ENCODE measurements around the gene TBC1D7. TPM values are rescaled to one million over a fixed set of nuclear protein-coding genes. Genes with fewer than 3 reads are reported as not detected.

The TBC1D7 gene
- total and polyA plus RNA-seq, 2 donors, result 10.9 to 20.6 TPM

- Histone ChIP-seq H3K4me1 (ENCODE audit: insufficient read depth) (no peaks in the 10 kb centered on the region), H3K36me3 (ENCODE audit: insufficient read depth) (no peaks in the 10 kb centered on the region), H3K4me3 (ENCODE audit: low read depth, low read length) (no peak overlapping the region), H3K27ac (ENCODE audit: low read depth) (no peak overlapping the region)
- DNase-seq (ENCODE audit: extremely low spot score), result no peak
- 90% methylated on average over 7 of the region's 7 CpGs for WGBS
Measured at GRCh38 chr6:13287104-13287503, 41.2 kb downstream of the TBC1D7 start.

GRCh38 chr6:13286181-13286580, 42.2 kb downstream of the TBC1D7 start:
- 89% methylated on average over 4 of the region's 4 CpGs for WGBS
- no peak overlapping the region for H3K4me3 ChIP-seq (ENCODE audit: low read depth, low read length)
- no peak overlapping the region for H3K27ac ChIP-seq (ENCODE audit: low read depth)
- no peaks in the 10 kb centered on the region for H3K36me3 ChIP-seq (ENCODE audit: insufficient read depth)
- H3K4me1 ChIP-seq (ENCODE audit: insufficient read depth), result no peaks in the 10 kb centered on the region
- no peak for DNase-seq (ENCODE audit: extremely low spot score)

- WGBS, result 82% methylated on average over 2 of the region's 2 CpGs
- no peak for DNase-seq (ENCODE audit: extremely low spot score)
- Histone ChIP-seq H3K4me1 (ENCODE audit: insufficient read depth) (no peaks in the 10 kb centered on the region), H3K4me3 (ENCODE audit: low read depth, low read length) (no peak overlapping the region), H3K36me3 (ENCODE audit: insufficient read depth) (no peaks in the 10 kb centered on the region), H3K27ac (ENCODE audit: low read depth) (no peak overlapping the region)
Measured at GRCh38 chr6:13285705-13286104, 42.6 kb downstream of the TBC1D7 start.

GRCh38 chr6:13284646-13285045, 43.7 kb downstream of the TBC1D7 start:
- no peak for DNase-seq (ENCODE audit: extremely low spot score)
- no peak overlapping the region for H3K4me3 ChIP-seq (ENCODE audit: low read depth, low read length)
- WGBS, result 84% methylated on average over 6 of the region's 6 CpGs
- no peak overlapping the region for H3K27ac ChIP-seq (ENCODE audit: low read depth)
- H3K36me3 ChIP-seq (ENCODE audit: insufficient read depth), result no peaks in the 10 kb centered on the region
- no peaks in the 10 kb centered on the region for H3K4me1 ChIP-seq (ENCODE audit: insufficient read depth)

GRCh38 chr6:13283331-13283730, 45.0 kb downstream of the TBC1D7 start:
- Histone ChIP-seq H3K27ac (ENCODE audit: low read depth) (no peak overlapping the region), H3K4me1 (ENCODE audit: insufficient read depth) (no peaks in the 10 kb centered on the region), H3K36me3 (ENCODE audit: insufficient read depth) (no peaks in the 10 kb centered on the region), H3K4me3 (ENCODE audit: low read depth, low read length) (no peak overlapping the region)
- WGBS, result 90% methylated on average over 14 of the region's 14 CpGs
- DNase-seq (ENCODE audit: extremely low spot score), result no peak

GRCh38 chr6:13282393-13283069, 45.8 kb downstream of the TBC1D7 start:
- Histone ChIP-seq H3K27ac (ENCODE audit: low read depth) (no peak overlapping the region), H3K36me3 (ENCODE audit: insufficient read depth) (no peaks in the 10 kb centered on the region), H3K4me3 (ENCODE audit: low read depth, low read length) (no peak overlapping the region), H3K4me1 (ENCODE audit: insufficient read depth) (no peaks in the 10 kb centered on the region)
- 68% methylated on average over 8 of the region's 8 CpGs for WGBS
- DNase-seq (ENCODE audit: extremely low spot score), result no peak

- 77% methylated on average over 9 of the region's 9 CpGs for WGBS
- Histone ChIP-seq H3K36me3 (ENCODE audit: insufficient read depth) (no peaks in the 10 kb centered on the region), H3K27ac (ENCODE audit: low read depth) (no peak overlapping the region), H3K4me1 (ENCODE audit: insufficient read depth) (no peaks in the 10 kb centered on the region), H3K4me3 (ENCODE audit: low read depth, low read length) (no peak overlapping the region)
- no peak for DNase-seq (ENCODE audit: extremely low spot score)
Measured at GRCh38 chr6:13281686-13282085, 46.7 kb downstream of the TBC1D7 start.

GRCh38 chr6:13280254-13280653, 48.1 kb downstream of the TBC1D7 start:
- 67% methylated on average over 4 of the region's 4 CpGs for WGBS
- Histone ChIP-seq H3K4me1 (ENCODE audit: insufficient read depth) (no peaks in the 10 kb centered on the region), H3K36me3 (ENCODE audit: insufficient read depth) (no peaks in the 10 kb centered on the region), H3K4me3 (ENCODE audit: low read depth, low read length) (no peak overlapping the region), H3K27ac (ENCODE audit: low read depth) (no peak overlapping the region)
- DNase-seq (ENCODE audit: extremely low spot score), result no peak

- WGBS, result 41% methylated on average over 4 of the region's 4 CpGs
- peak; percentile 13 for DNase-seq (ENCODE audit: extremely low spot score)
- H3K4me3 ChIP-seq (ENCODE audit: low read depth, low read length), result no peak overlapping the region
- no peaks in the 10 kb centered on the region for H3K36me3 ChIP-seq (ENCODE audit: insufficient read depth)
- no peaks in the 10 kb centered on the region for H3K4me1 ChIP-seq (ENCODE audit: insufficient read depth)
- H3K27ac ChIP-seq (ENCODE audit: low read depth), result no peak overlapping the region
Measured at GRCh38 chr6:13278991-13279390, 49.3 kb downstream of the TBC1D7 start.

GRCh38 chr6:13278164-13278563, 50.2 kb downstream of the TBC1D7 start:
- WGBS, result 76% methylated on average over 3 of the region's 3 CpGs
- H3K4me3 ChIP-seq (ENCODE audit: low read depth, low read length), result no peak overlapping the region
- no peak for DNase-seq (ENCODE audit: extremely low spot score)

GRCh38 chr6:13277231-13277630, 51.1 kb downstream of the TBC1D7 start:
- 91% methylated on average over 2 of the region's 2 CpGs for WGBS

More at GRCh38 chr6:13278164-13278563, 50.2 kb downstream of the TBC1D7 start:
- H3K27ac ChIP-seq (ENCODE audit: low read depth), result no peak overlapping the region
- no peaks in the 10 kb centered on the region for H3K4me1 ChIP-seq (ENCODE audit: insufficient read depth)
- no peaks in the 10 kb centered on the region for H3K36me3 ChIP-seq (ENCODE audit: insufficient read depth)

GRCh38 chr6:13275435-13275989, 52.8 kb downstream of the TBC1D7 start:
- WGBS, result 79% methylated on average over 8 of the region's 8 CpGs
- Histone ChIP-seq H3K36me3 (ENCODE audit: insufficient read depth) (no peaks in the 10 kb centered on the region), H3K27ac (ENCODE audit: low read depth) (no peak overlapping the region), H3K4me1 (ENCODE audit: insufficient read depth) (no peaks in the 10 kb centered on the region), H3K4me3 (ENCODE audit: low read depth, low read length) (no peak overlapping the region)
- no peak for DNase-seq (ENCODE audit: extremely low spot score)

More at GRCh38 chr6:13277231-13277630, 51.1 kb downstream of the TBC1D7 start:
- H3K36me3 ChIP-seq (ENCODE audit: insufficient read depth), result no peaks in the 10 kb centered on the region
- no peak overlapping the region for H3K4me3 ChIP-seq (ENCODE audit: low read depth, low read length)
- no peak for DNase-seq (ENCODE audit: extremely low spot score)
- H3K4me1 ChIP-seq (ENCODE audit: insufficient read depth), result no peaks in the 10 kb centered on the region
- H3K27ac ChIP-seq (ENCODE audit: low read depth), result no peak overlapping the region

- Histone ChIP-seq H3K4me1 (ENCODE audit: insufficient read depth) (no peaks in the 10 kb centered on the region), H3K36me3 (ENCODE audit: insufficient read depth) (no peaks in the 10 kb centered on the region), H3K27ac (ENCODE audit: low read depth) (no peak overlapping the region), H3K4me3 (ENCODE audit: low read depth, low read length) (no peak overlapping the region)
- DNase-seq (ENCODE audit: extremely low spot score), result no peak
- 75% methylated on average over 6 of the region's 6 CpGs for WGBS
Measured at GRCh38 chr6:13274707-13275434, 53.5 kb downstream of the TBC1D7 start.

All from urinary bladder (tissue), 4 donors.